Type B pancreatic cell (in vitro differentiated cells): ENCODE results near the gene CCDC142. TPM values are rescaled to one million over a fixed set of nuclear protein-coding genes. Genes with fewer than 3 reads are reported as not detected.
A peak's percentile ranks its signal among the peaks of the same experiment; 100 is the strongest.
"Not testable (repeated sequence)": the region's sequence is repeated elsewhere in the genome, so short reads cannot be mapped to it uniquely, and the experiment has no call there.

Source experiments
- DNase-seq: peaks from one replicate; pipeline ENCODE4 v3.0.0; 2021; ENCODE audit warnings: mixed read lengths; ENCODE audit not compliant: unreplicated experiment; ENCODE audit errors: extremely low spot score
- H3K27ac Mint-ChIP-seq: 2 replicates; pipeline ENCODE4 v1.8.0; 2021; ENCODE audit warnings: mild to moderate bottlenecking, mixed read lengths
- H3K27me3 Mint-ChIP-seq: 2 replicates; pipeline ENCODE4 v1.8.0; 2021; ENCODE audit warnings: mixed read lengths
- H3K36me3 Mint-ChIP-seq: 2 replicates; pipeline ENCODE4 v1.8.0; 2021; ENCODE audit warnings: mixed read lengths
- H3K4me1 Mint-ChIP-seq: one replicate; pipeline ENCODE4 v1.8.0; 2021; ENCODE audit warnings: mixed read lengths; ENCODE audit not compliant: unreplicated experiment
- H3K4me3 Mint-ChIP-seq: 2 replicates; pipeline ENCODE4 v1.8.0; 2021; ENCODE audit warnings: mild to moderate bottlenecking, mixed read lengths
- H3K9me3 Mint-ChIP-seq: 2 replicates; pipeline ENCODE4 v1.8.0; 2021; ENCODE audit warnings: mixed read lengths
- CTCF ChIP-seq: fragments of 200-600 bp; sonication (generic); conservative IDR thresholded peaks from 2 replicates; pipeline ENCODE4 v1.5.0; 2021; ENCODE audit warnings: antibody characterized with exemption, mild to moderate bottlenecking
- total RNA-seq: library from RNA; stranded (reverse); gene quantifications from 2 replicates; pipeline ENCODE4 v1.2.1, GENCODE V29; 2021; ENCODE audit warnings: low replicate concordance

CCDC142 gene
- total RNA-seq, 1 donor from 2014 or later, result 30.1 TPM

DNA sequence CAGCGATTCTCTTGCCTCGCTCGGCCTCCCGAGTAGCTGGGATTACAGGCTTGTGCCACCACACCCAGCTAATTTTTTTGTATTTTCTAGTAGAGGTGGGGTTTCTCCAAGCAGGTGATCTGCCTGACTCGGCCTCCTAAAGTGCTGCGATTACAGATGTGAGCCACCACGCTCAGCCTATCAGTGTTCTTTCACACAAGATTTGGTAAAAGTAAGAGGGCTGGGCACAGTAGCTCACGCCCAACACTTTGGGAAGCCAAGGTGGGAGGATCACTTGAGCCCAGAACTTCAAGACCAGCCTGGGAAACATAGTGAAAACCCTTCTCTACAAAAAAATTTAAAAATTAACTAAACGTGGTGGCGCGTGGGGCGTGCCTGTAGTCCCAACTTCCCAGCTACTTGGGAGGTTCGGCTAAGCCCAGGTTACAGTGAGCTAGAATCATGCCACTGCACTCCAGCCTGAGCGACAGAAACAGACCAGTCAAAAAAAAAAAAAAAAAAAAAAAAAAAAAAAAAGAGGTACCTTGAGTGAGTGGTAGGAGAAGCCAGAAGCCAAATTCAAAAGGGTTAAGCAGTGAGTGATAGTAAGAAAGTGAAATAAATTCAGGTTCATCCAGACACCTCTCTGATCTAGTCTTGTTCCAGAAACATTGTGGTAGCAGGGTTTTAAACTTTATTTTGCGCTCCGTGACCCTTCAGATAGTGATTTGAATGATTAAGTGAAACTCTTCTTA, 11.3 kb downstream of the CCDC142 start:
- H3K27me3 Mint-ChIP-seq, result no peaks in the 10 kb centered on the region
- peak overlapping the region; percentile 99 for H3K4me3 Mint-ChIP-seq
- peaks cover 16% of the 10 kb centered on the region for H3K36me3 Mint-ChIP-seq
- peaks cover 9% of the 10 kb centered on the region for H3K4me1 Mint-ChIP-seq
- H3K27ac Mint-ChIP-seq, result peak overlapping the region; percentile 97
- no peak for TF ChIP-seq CTCF
- no peaks in the 10 kb centered on the region for H3K9me3 Mint-ChIP-seq
- no peak for DNase-seq

DNA sequence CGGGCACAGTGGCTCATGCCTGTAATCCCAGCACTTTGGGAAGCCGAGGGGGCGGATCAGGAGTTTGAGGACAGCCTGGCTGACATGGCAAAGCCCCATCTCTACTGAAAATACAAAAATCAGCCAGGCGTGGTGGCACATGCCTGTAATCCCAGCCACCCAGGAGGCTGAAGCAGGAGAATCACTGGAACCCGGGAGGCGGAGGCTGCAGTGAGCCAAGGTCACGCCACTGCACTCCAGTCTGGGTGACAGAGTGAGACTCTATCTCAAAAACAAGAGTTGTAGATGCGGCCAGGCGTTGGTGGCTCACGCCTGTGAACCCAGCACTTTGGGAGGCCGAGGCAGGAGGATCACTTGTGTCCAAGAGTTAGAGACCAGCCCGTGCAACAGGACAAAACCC, 12.1 kb downstream of the CCDC142 start:
- not testable (repeated sequence) for H3K4me1 Mint-ChIP-seq, H3K27me3 Mint-ChIP-seq, DNase-seq, H3K9me3 Mint-ChIP-seq
- H3K4me3 Mint-ChIP-seq, result peak overlapping the region; percentile 73
- peaks cover 16% of the 10 kb centered on the region for H3K36me3 Mint-ChIP-seq
- peak overlapping the region; percentile 74 for H3K27ac Mint-ChIP-seq

GRCh38 chr2:74464406-74464805, 18.4 kb downstream of the CCDC142 start:
- peaks cover 11% of the 10 kb centered on the region for H3K4me1 Mint-ChIP-seq
- no peaks in the 10 kb centered on the region for H3K9me3 Mint-ChIP-seq
- peak overlapping the region; percentile 66 for H3K27ac Mint-ChIP-seq
- H3K4me3 Mint-ChIP-seq, result peak overlapping the region; percentile 97
- no peak for DNase-seq
- TF ChIP-seq CTCF, result no peak
- no peaks in the 10 kb centered on the region for H3K27me3 Mint-ChIP-seq
- peaks cover 3% of the 10 kb centered on the region for H3K36me3 Mint-ChIP-seq

- H3K36me3 Mint-ChIP-seq, result peaks cover 7% of the 10 kb centered on the region
- no peak for TF ChIP-seq CTCF
- H3K4me1 Mint-ChIP-seq, result peaks cover 13% of the 10 kb centered on the region
- H3K27ac Mint-ChIP-seq, result peak overlapping the region; percentile 77
- H3K9me3 Mint-ChIP-seq, result no peaks in the 10 kb centered on the region
- peaks cover 4% of the 10 kb centered on the region for H3K27me3 Mint-ChIP-seq
- H3K4me3 Mint-ChIP-seq, result peak overlapping the region; percentile 80
- no peak for DNase-seq
Measured at GRCh38 chr2:74462786-74463105, 20.1 kb downstream of the CCDC142 start.

DNA sequence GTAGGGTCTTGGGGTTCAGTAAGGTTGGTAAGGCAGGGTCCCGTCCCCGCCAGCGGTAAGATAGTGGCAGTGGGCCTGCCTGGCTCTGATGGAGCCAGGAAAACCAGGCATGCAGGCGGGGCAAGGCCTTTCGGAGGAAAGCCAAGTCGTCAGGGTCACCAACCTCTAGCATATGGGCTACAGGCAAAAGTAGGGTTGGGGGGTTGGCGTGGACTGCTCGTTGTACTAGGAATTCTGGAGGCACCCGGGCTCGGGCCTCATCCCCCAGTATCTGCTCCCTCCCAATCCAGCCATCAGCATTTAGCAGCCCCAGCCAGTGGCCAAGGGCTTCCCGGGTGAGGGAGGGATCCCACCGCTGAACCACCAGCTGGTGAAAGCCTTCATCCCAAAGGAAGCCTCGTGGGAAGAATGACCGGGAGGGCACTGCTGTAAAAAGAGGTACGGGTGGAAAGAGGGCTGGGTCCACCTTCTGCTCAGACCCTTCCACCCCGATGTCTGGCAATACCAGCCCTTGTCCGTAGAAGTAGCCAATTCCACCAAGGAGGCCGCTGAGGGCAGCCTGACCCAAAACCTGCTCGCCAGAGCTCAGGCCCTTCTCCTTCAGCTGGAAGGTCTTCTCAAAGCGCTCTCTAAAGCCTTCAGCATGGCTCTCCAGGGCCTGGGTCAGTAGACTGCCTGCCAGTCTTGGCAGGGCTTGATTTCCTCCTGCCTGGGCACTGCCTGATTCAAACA, 20.6 kb downstream of the CCDC142 start:
- H3K4me1 Mint-ChIP-seq, result peaks cover 14% of the 10 kb centered on the region
- H3K36me3 Mint-ChIP-seq, result peaks cover 7% of the 10 kb centered on the region
- TF ChIP-seq CTCF, result no peak
- no peaks in the 10 kb centered on the region for H3K9me3 Mint-ChIP-seq
- H3K27me3 Mint-ChIP-seq, result peaks cover 4% of the 10 kb centered on the region
- H3K27ac Mint-ChIP-seq, result peak overlapping the region; percentile 77
- DNase-seq, result no peak
- peak overlapping the region; percentile 80 for H3K4me3 Mint-ChIP-seq
